ENCODE measurements around the gene ARSD.

The ARSD gene

GRCh38 chrX:2933125-2933900 is 4.2 kb upstream of the ARSD start:
- DNase-seq (ENCODE audit: low read depth, low spot score), result peak; percentile 55

- peak; percentile 84 for DNase-seq (ENCODE audit: low read depth, low spot score)
Measured at GRCh38 chrX:2931612-2932011, 2.5 kb upstream of the ARSD start.

GRCh38 chrX:2931155-2931554 is 2.0 kb upstream of the ARSD start:
- no peak for DNase-seq (ENCODE audit: low read depth, low spot score)

- no peak for DNase-seq (ENCODE audit: low read depth, low spot score)
Measured at GRCh38 chrX:2928191-2928582, 952 bp downstream of the ARSD start.

- DNase-seq (ENCODE audit: low read depth, low spot score), result no peak
Measured at GRCh38 chrX:2926664-2927275, 2.4 kb downstream of the ARSD start.

- peak; percentile 65 for DNase-seq (ENCODE audit: low read depth, low spot score)
Measured at GRCh38 chrX:2926255-2926654, 2.9 kb downstream of the ARSD start.

- no peak for DNase-seq (ENCODE audit: low read depth, low spot score)
Measured at GRCh38 chrX:2924151-2924550, 5.0 kb downstream of the ARSD start.

GRCh38 chrX:2921750-2922149 is 7.4 kb downstream of the ARSD start:
- DNase-seq (ENCODE audit: low read depth, low spot score), result no peak

GRCh38 chrX:2921193-2921592 is 7.9 kb downstream of the ARSD start:
- no peak for DNase-seq (ENCODE audit: low read depth, low spot score)

- DNase-seq (ENCODE audit: low read depth, low spot score), result no peak
Measured at GRCh38 chrX:2917767-2918166, 11.4 kb downstream of the ARSD start.

- DNase-seq (ENCODE audit: low read depth, low spot score), result no peak
Measured at GRCh38 chrX:2913118-2913517, 16.0 kb downstream of the ARSD start.

- no peak for DNase-seq (ENCODE audit: low read depth, low spot score)
Measured at GRCh38 chrX:2910109-2910508, 19.0 kb downstream of the ARSD start.

- DNase-seq (ENCODE audit: low read depth, low spot score), result no peak
Measured at GRCh38 chrX:2908125-2908685, 20.9 kb downstream of the ARSD start.

- DNase-seq (ENCODE audit: low read depth, low spot score), result no peak
Measured at GRCh38 chrX:2907295-2907694, 21.8 kb downstream of the ARSD start.

- DNase-seq (ENCODE audit: low read depth, low spot score), result peak; percentile 50
Measured at GRCh38 chrX:2903366-2903765, 25.8 kb downstream of the ARSD start.

GRCh38 chrX:2902841-2903240 is 26.3 kb downstream of the ARSD start:
- no peak for DNase-seq (ENCODE audit: low read depth, low spot score)

- no peak for DNase-seq (ENCODE audit: low read depth, low spot score)
Measured at GRCh38 chrX:2901367-2902036, 27.6 kb downstream of the ARSD start.

GRCh38 chrX:2898846-2899512 is 30.2 kb downstream of the ARSD start:
- peak; percentile 50 for DNase-seq (ENCODE audit: low read depth, low spot score)

GRCh38 chrX:2897690-2898623 is 31.2 kb downstream of the ARSD start:
- peak; percentile 94 for DNase-seq (ENCODE audit: low read depth, low spot score)

GRCh38 chrX:2897311-2897689 is 31.8 kb downstream of the ARSD start:
- DNase-seq (ENCODE audit: low read depth, low spot score), result no peak

GRCh38 chrX:2894885-2895292 is 34.2 kb downstream of the ARSD start:
- peak; percentile 92 for DNase-seq (ENCODE audit: low read depth, low spot score)
